HepG2 (cell line): Measurements from ENCODE around the gene PPIL6. TPM values are rescaled to one million over a fixed set of nuclear protein-coding genes. Genes with fewer than 3 reads are reported as not detected.
A peak's percentile ranks its signal among the peaks of the same experiment; 100 is the strongest.

ENCODE experiments used
- ATAC-seq: fragments of 200-7000 bp; cut with Tn5 transposase; 3 replicates; pipeline ENCODE4 v1.9.1; 2020; ENCODE audit warnings: mild to moderate bottlenecking, moderate library complexity
- BruUV-seq: library from RNA; stranded (reverse); fragments of 400-500 nt; replicated peaks from 2 replicates; lab custom pipeline; 2021; lab: Mats Ljungman, UMichigan
- CTCF ChIA-PET: fragments of 300-600 bp; formaldehyde crosslinking; extraction: SDS; loops from one replicate; lab custom pipeline; 2021; ENCODE audit warnings: low total read pairs, inconsistent platforms, low intra/inter-chr PET ratio; lab: Yijun Ruan, JAX
- POLR2A ChIA-PET: fragments of 350-600 bp; sonication (Branson Sonifier 250); formaldehyde crosslinking; loops from one replicate; lab custom pipeline; 2020; ENCODE audit warnings: antibody characterized with exemption, inconsistent platforms; lab: Yijun Ruan, JAX
- DNase-seq: peaks from one replicate; pipeline ENCODE4 v3.0.0-alpha.2; 2015; ENCODE audit warnings: low spot score
- FAIRE-seq: peaks from 3 replicates; lab custom pipeline; 2011; peaks lifted over from hg19 to GRCh38; lab: Jason Lieb, UNC
- H2AFZ ChIP-seq: one replicate; pipeline ENCODE4 v1.6.1; 2011; ENCODE audit warnings: low read length, inconsistent platforms
- H3K27ac ChIP-seq: fragments of 300-600 bp; 3 replicates; pipeline ENCODE4 v1.8.0; 2011; ENCODE audit warnings: mixed run types, mild to moderate bottlenecking, mixed read lengths, low read length, inconsistent platforms; ENCODE audit not compliant: insufficient read depth; ENCODE audit errors: extremely low read length
- H3K27me3 ChIP-seq, 2 experiments: fragments of 200-600 bp in 1 of 2; 2 replicates in 1 of 2; 3 replicates in 1 of 2; pipeline versions ENCODE4 v1.6.0 to v1.8.0; 2011; ENCODE audit warnings: low read length in 2 of 2, mild to moderate bottlenecking in 2 of 2, moderate library complexity in 2 of 2, inconsistent platforms in 1 of 2; ENCODE audit not compliant: insufficient read depth in 2 of 2, control insufficient read depth in 1 of 2
- H3K36me3 ChIP-seq, 2 experiments: fragments of 200-600 bp in 1 of 2; replicated peaks in 1 of 2; 2 replicates in 1 of 2; 3 replicates in 1 of 2; pipeline versions ENCODE4 v1.5.1 to v1.8.0; 2011; ENCODE audit warnings: low read length in 2 of 2, inconsistent platforms in 1 of 2; ENCODE audit not compliant: insufficient read depth in 2 of 2, control insufficient read depth in 1 of 2
- H3K4me1 ChIP-seq: 2 replicates; pipeline ENCODE4 v1.5.1; 2012; ENCODE audit warnings: low read length, inconsistent platforms; ENCODE audit not compliant: insufficient read depth
- H3K4me2 ChIP-seq: 2 replicates; pipeline ENCODE4 v1.6.0; 2011; ENCODE audit warnings: low read depth, low read length, inconsistent platforms
- H3K4me3 ChIP-seq, 3 experiments: fragments of 200-600 bp in 1 of 3; sonication (generic), shearing (Covaris generic) in 1 of 3; replicated peaks in 1 of 3; 2 replicates each; pipeline ENCODE4 v1.5.1; 2011 to 2016; ENCODE audit warnings: low read length in 3 of 3, inconsistent platforms in 2 of 3, low read depth in 2 of 3, mild to moderate bottlenecking in 2 of 3, control low read depth in 1 of 3, mixed read lengths in 1 of 3; ENCODE audit not compliant: insufficient read depth in 1 of 3
- H3K79me2 ChIP-seq: one replicate; pipeline ENCODE4 v1.6.1; 2011; ENCODE audit warnings: low read length, inconsistent platforms; ENCODE audit not compliant: insufficient read depth
- H3K9ac ChIP-seq: 2 replicates; pipeline ENCODE4 v1.6.0; 2011; ENCODE audit warnings: mild to moderate bottlenecking, low read depth, low read length, inconsistent platforms; ENCODE audit not compliant: insufficient read depth
- H3K9me3 ChIP-seq: 2 replicates; pipeline ENCODE4 v1.5.1; 2012; ENCODE audit warnings: mild to moderate bottlenecking, low read length
- H4K20me1 ChIP-seq: 2 replicates; pipeline ENCODE4 v1.6.0; 2011; ENCODE audit warnings: inconsistent platforms, mild to moderate bottlenecking, low read length, moderate library complexity; ENCODE audit not compliant: insufficient read depth
- GTF2F1 ChIP-seq: fragments of 150-350 bp; IDR thresholded peaks from 2 replicates; pipeline ENCODE4 v1.6.1; 2014; ENCODE audit warnings: low read length
- PRDM4 ChIP-seq: sonication (generic); formaldehyde crosslinking; IDR thresholded peaks from 2 replicates; pipeline ENCODE4 v1.9.0; 2021; ENCODE audit warnings: missing genetic modification reagents, borderline replicate concordance
- RARA ChIP-seq: IDR thresholded peaks from 2 replicates; pipeline ENCODE4 v1.6.1; 2016; ENCODE audit warnings: missing genetic modification reagents, missing compliant biosample characterization
- SOX13 ChIP-seq, 3 experiments: fragments of 450-650 bp in 1 of 3; sonication (generic) in 1 of 3; formaldehyde crosslinking in 1 of 3; IDR thresholded peaks in 2 of 3; conservative IDR thresholded peaks in 1 of 3; 2 replicates each; pipeline versions ENCODE4 v1.5.0 to v1.6.1; 2016 to 2020; ENCODE audit warnings: antibody characterized with exemption in 1 of 3, mild to moderate bottlenecking in 1 of 3, missing compliant biosample characterization in 1 of 3, missing genetic modification reagents in 1 of 3, moderate library complexity in 1 of 3
- SOX5 ChIP-seq: IDR thresholded peaks from 2 replicates; pipeline ENCODE4 v1.6.1; 2016; ENCODE audit warnings: borderline replicate concordance
- SOX6 ChIP-seq, 2 experiments: fragments of 450-650 bp in 1 of 2; sonication (generic) in 1 of 2; formaldehyde crosslinking in 1 of 2; IDR thresholded peaks; 2 replicates each; pipeline versions ENCODE4 v1.4.0 to v1.6.1; 2017 to 2020; ENCODE audit warnings: antibody characterized with exemption in 1 of 2, mild to moderate bottlenecking in 1 of 2, missing genetic modification reagents in 1 of 2
- ZBTB38 ChIP-seq: sonication (generic); formaldehyde crosslinking; IDR thresholded peaks from 2 replicates; pipeline ENCODE4 v1.5.1; 2020; ENCODE audit warnings: mild to moderate bottlenecking, missing genetic modification reagents
- ZBTB7B ChIP-seq: sonication (generic); formaldehyde crosslinking; IDR thresholded peaks from 2 replicates; pipeline ENCODE4 v1.4.0; 2020; ENCODE audit warnings: missing genetic modification reagents
- ZNF180 ChIP-seq: sonication (generic); formaldehyde crosslinking; IDR thresholded peaks from 2 replicates; pipeline ENCODE4 v1.4.0; 2020; ENCODE audit warnings: low read depth, missing genetic modification reagents, borderline replicate concordance
- ZNF644 ChIP-seq: IDR thresholded peaks from 2 replicates; pipeline ENCODE4 v1.6.1; 2016; ENCODE audit warnings: low read depth
- WGBS: methylation state at CpG from one replicate; pipeline ENCODE4 v1.1.6; 2017; ENCODE audit warnings: low lambda C conversion rate; 5-methylcytosine and 5-hydroxymethylcytosine counted together
- in situ Hi-C: cut with HindIII; loops from 2 replicates; pipeline ENCODE4 v1.10.0; 2017; ENCODE audit warnings: low pct_unique_long_range_greater_than_20kb; ENCODE audit not compliant: extremely low pct_ligation_motif_present
- intact Hi-C: fragments of 100-400 bp; cut with micrococcal nuclease; formaldehyde crosslinking; loops from one replicate; pipeline ENCODE4 v1.10.0; 2022; ENCODE audit not compliant: unreplicated experiment
- polyA plus RNA-seq, 8 experiments: library from polyadenylated mRNA; depleted of rRNA in 3 of 8; stranded (reverse) in 7 of 8; unstranded in 1 of 8; fragments of >200 nt; fragmentation: Illumina TruSeq in 4 of 8; extraction: Trizol in 4 of 8; gene quantifications; 2 replicates each; pipeline versions ENCODE4 v1.2.1 to v1.2.3, GENCODE V29; 2011 to 2016; ENCODE audit warnings: low read depth in 4 of 8, missing spikeins in 1 of 8, mixed read lengths in 1 of 8; ENCODE audit not compliant: insufficient read depth in 1 of 8
- total RNA-seq, 5 experiments: library from RNA; depleted of rRNA; stranded (reverse); fragments of >200 nt; fragmentation: Illumina TruSeq; extraction: Trizol; gene quantifications; 2 replicates each; pipeline ENCODE4 v1.2.3, GENCODE V29; 2016; ENCODE audit warnings: low read depth in 1 of 5
- TF ChIP-seq, protein P1 (sequence below): sonication (generic); formaldehyde crosslinking; IDR thresholded peaks from 2 replicates; pipeline ENCODE4 v1.4.0; 2020; ENCODE audit warnings: missing genetic modification reagents, borderline replicate concordance

The PPIL6 gene
- total and polyA plus RNA-seq, 2 of the 13 experiments (the other 11 are each of a cell fraction or from before 2014, with no cell fraction given) = 0.22 to 0.46 TPM

DNA sequence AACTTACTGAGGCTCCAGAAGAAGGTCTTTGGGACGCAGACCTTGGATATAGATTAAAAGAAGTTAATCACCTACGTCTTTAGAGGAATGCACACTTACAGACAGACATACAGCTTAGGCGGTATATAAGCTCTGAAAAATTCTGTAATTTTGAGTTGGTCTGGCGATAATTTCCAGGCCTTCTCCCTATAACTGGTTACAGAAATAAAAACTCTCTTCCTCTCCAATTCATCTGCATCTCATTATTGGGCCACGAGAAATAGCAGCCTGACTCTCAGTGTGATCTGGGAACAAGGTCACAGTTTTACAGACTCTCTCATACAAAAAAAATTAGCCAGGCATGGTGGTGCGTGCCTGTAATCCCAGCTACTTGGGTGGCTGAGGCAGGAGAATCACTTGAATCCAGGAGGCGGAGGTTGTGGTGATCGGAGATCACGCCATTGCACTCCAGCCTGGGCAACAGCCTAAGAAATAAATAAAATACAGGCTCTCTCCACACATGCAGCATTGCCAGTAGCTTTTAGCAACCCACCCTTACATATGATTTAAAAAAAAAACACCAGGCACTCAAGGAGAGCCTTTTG lies 37.9 kb upstream of the PPIL6 start:
- peak overlapping the region; percentile 36 for H3K27ac ChIP-seq
- ChIA-PET CTCF (no interaction called here), POLR2A (no interaction called here)
- in situ Hi-C loops = no loop called here
- H3K4me3 ChIP-seq = peak overlapping the region in 2 of 3 experiments; percentile 1 to 25; a peak in 2 of 6 replicates
- peaks cover 63% of the 10 kb centered on the region for H3K4me1 ChIP-seq
- DNase-seq (no peak), FAIRE-seq (no peak), ATAC-seq (no peak)
- peaks cover 22% of the 10 kb centered on the region for H3K79me2 ChIP-seq
- no peak overlapping the region for H2AFZ ChIP-seq
- 77% methylated on average over 9 of the region's 9 CpGs for WGBS
- no TSS peak for BruUV-seq
- TF ChIP-seq ZBTB38 (CRISPR knock-in tag) (0 out of 2 replicates have a peak, but pooled peaks have one; percentile 28), ZNF180 (CRISPR knock-in tag) (no peak)
- no peaks in the 10 kb centered on the region for H3K9me3 ChIP-seq
- H3K27me3 ChIP-seq = no peaks in the 10 kb centered on the region
- peak overlapping the region; percentile 65 for H3K4me2 ChIP-seq
- intact Hi-C loops = loop anchor here (2.0 kb wide), 1 partner anchor 38 kb away; the partner anchor contains the start of genes PPIL6 and SMPD2
- H3K9ac ChIP-seq = no peak overlapping the region
- peaks cover 7 to 27% of the 10 kb centered on the region in 2 experiments; a peak in 4 of 5 replicates for H3K36me3 ChIP-seq
- H4K20me1 ChIP-seq = no peaks in the 10 kb centered on the region

DNA sequence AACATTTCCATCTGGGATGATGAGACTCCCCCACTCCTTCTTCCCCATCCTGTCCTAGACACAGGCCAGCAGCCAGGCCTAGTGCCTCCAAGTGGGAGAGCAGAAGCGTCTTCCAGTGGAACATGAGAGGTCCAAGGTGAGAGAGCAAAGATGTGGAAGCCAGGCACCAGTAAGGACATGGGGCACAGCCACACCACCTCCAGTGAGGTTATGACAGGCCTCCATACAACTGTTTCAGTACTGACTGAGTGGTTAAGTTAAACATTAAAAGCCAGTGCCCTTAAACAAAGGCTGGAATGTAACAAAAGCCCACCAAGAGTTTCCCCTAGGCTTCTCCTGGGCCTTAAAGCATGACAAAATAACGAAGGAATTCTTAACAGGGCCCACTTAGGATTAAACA lies 37.3 kb upstream of the PPIL6 start:
- CTCF ChIA-PET = no interaction called here
- in situ Hi-C loops (no loop called here), intact Hi-C loops (loop anchor here (2.0 kb wide), 1 partner anchor 37 kb away; the partner anchor contains the start of genes PPIL6 and SMPD2)
- H4K20me1 ChIP-seq = no peaks in the 10 kb centered on the region
- peak overlapping the region; percentile 65 for H3K4me2 ChIP-seq
- H3K4me3 ChIP-seq = peak overlapping the region in 2 of 3 experiments; percentile 3 to 40; a peak in 2 of 6 replicates
- FAIRE-seq (peak; percentile 86), ATAC-seq (peak; percentile 86), DNase-seq (peak; percentile 40)
- no peak overlapping the region for H2AFZ ChIP-seq
- peaks cover 7 to 32% of the 10 kb centered on the region in 2 experiments; a peak in 4 of 5 replicates for H3K36me3 ChIP-seq
- POLR2A ChIA-PET = no interaction called here
- 29% methylated on average over 2 of the region's 2 CpGs for WGBS
- H3K9me3 ChIP-seq = no peaks in the 10 kb centered on the region
- H3K9ac ChIP-seq = no peak overlapping the region
- no peaks in the 10 kb centered on the region for H3K27me3 ChIP-seq
- peak overlapping the region; percentile 36 for H3K27ac ChIP-seq
- peaks cover 63% of the 10 kb centered on the region for H3K4me1 ChIP-seq
- no TSS peak for BruUV-seq
- peaks cover 22% of the 10 kb centered on the region for H3K79me2 ChIP-seq
- TF ChIP-seq GTF2F1 (no peak), RARA (CRISPR knock-in tag) (no peak), PRDM4 (CRISPR knock-in tag) (no peak), SOX13 (IDR thresholded peaks at IDR 0.05) (no peak), SOX13 (CRISPR knock-in tag; conservative IDR thresholded peaks at IDR 0.05 in 1 of 2, IDR thresholded peaks at IDR 0.05 in 1 of 2) (peak in 1 of 2 experiments; percentile 64; a peak in 2 of 4 replicates), SOX5 (CRISPR knock-in tag) (peak; percentile 50; the same call in 1 of the 2 replicates), ZBTB7B (CRISPR knock-in tag) (peak; percentile 33; the same call in 1 of the 2 replicates), ZNF644 (CRISPR knock-in tag) (0 out of 2 replicates have a peak, but pooled peaks have one; percentile 45), SOX6 (IDR thresholded peaks at IDR 0.05) (no peak), SOX6 (CRISPR knock-in tag; IDR thresholded peaks at IDR 0.05) (peak; percentile 63; the same call in 1 of the 2 replicates)
- TF ChIP-seq, protein P1, sequence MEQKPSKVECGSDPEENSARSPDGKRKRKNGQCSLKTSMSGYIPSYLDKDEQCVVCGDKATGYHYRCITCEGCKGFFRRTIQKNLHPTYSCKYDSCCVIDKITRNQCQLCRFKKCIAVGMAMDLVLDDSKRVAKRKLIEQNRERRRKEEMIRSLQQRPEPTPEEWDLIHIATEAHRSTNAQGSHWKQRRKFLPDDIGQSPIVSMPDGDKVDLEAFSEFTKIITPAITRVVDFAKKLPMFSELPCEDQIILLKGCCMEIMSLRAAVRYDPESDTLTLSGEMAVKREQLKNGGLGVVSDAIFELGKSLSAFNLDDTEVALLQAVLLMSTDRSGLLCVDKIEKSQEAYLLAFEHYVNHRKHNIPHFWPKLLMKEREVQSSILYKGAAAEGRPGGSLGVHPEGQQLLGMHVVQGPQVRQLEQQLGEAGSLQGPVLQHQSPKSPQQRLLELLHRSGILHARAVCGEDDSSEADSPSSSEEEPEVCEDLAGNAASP = peak; percentile 19; the same call in 1 of the 2 replicates
